Ovary (tissue), 9 donors: Measurements from ENCODE around the gene PCDHGB1. TPM values are rescaled to one million over a fixed set of nuclear protein-coding genes. Genes with fewer than 3 reads are reported as not detected.
"Not testable (repeated sequence)": the region's sequence is repeated elsewhere in the genome, so short reads cannot be mapped to it uniquely, and the experiment has no call there.

Experiments
- DNase-seq, 5 donors: peaks; one replicate each; pipeline ENCODE4 v3.0.0-alpha.2; 2019 to 2020
- H3K27ac ChIP-seq, 2 donors: fragments of 200-600 bp; one replicate each; pipeline versions ENCODE4 v1.5.1 to v1.8.0; 2019 to 2022
- H3K27me3 ChIP-seq: fragments of 200-600 bp; one replicate; pipeline ENCODE4 v1.8.0; 2022
- H3K36me3 ChIP-seq: fragments of 200-600 bp; sonication (generic); one replicate; pipeline ENCODE4 v1.5.1; 2019
- H3K4me1 ChIP-seq: one replicate; pipeline ENCODE4 v1.8.1; 2013; ENCODE audit warnings: mild to moderate bottlenecking, moderate library complexity; ENCODE audit not compliant: insufficient read depth
- H3K4me3 ChIP-seq: fragments of 200-600 bp; sonication (generic); one replicate; pipeline ENCODE4 v1.5.1; 2017
- H3K9me3 ChIP-seq, 2 donors: fragments of 200-600 bp in 1 of 2; sonication (generic) in 1 of 2; one replicate each; pipeline versions ENCODE4 v1.5.1 to v1.8.1; 2013 to 2019; ENCODE audit warnings: mild to moderate bottlenecking in 1 of 2, moderate library complexity in 1 of 2
- EP300 ChIP-seq: sonication (generic); formaldehyde crosslinking; IDR thresholded peaks from one replicate; pipeline ENCODE4 v1.6.1; 2017; ENCODE audit warnings: antibody characterized with exemption
- POLR2A ChIP-seq: fragments of 450-650 bp; IDR thresholded peaks from one replicate; pipeline ENCODE4 v1.6.1; 2017; ENCODE audit warnings: antibody characterized with exemption, mild to moderate bottlenecking, moderate library complexity
- WGBS, 3 donors: extraction: QIAGEN DNeasy Blood & Tissue Kit in 1 of 3; methylation state at CpG; one replicate each; pipeline versions ENCODE4 v1.1.5 to v1.1.7; 2013 to 2017; 5-methylcytosine and 5-hydroxymethylcytosine counted together
- intact Hi-C, 4 donors: fragments of 100-400 bp; cut with DNase I; formaldehyde crosslinking; loops; one replicate each; pipeline versions ENCODE4 v1.11.0 to v1.15.1; 2022 to 2023
- polyA plus RNA-seq, 2 donors: library from polyadenylated mRNA; stranded (reverse); fragments of 200-250 nt in 1 of 2; fragments of 350-450 nt in 1 of 2; fragmentation: Illumina TruSeq in 1 of 2; extraction: RNeasy Lipid Tissue Mini Kit (QIAGEN cat#74804) in 1 of 2; gene quantifications; one replicate each; pipeline ENCODE4 v1.2.3, GENCODE V29; 2013 to 2014
- total RNA-seq, 7 donors: library from RNA; depleted of rRNA in 2 of 7; stranded (reverse); fragments of >200 nt in 2 of 7; fragmentation: NEBNext Ultra II Directional in 3 of 7; extraction: Animal tissue kit (Norgen Biotek cat#: 25700) in 3 of 7; gene quantifications; one replicate each; pipeline versions ENCODE4 v1.1.0 to v1.2.4, GENCODE V29; 2016 to 2023
- TF ChIP-seq, protein P1 (sequence below), 3 donors: fragments of 450-650 bp in 2 of 3; fragments of 200-600 bp in 1 of 3; IDR thresholded peaks; one replicate each; pipeline versions ENCODE4 v1.5.1 to v1.8.0; 2016 to 2022; ENCODE audit warnings: antibody characterized with exemption in 3 of 3, mild to moderate bottlenecking in 1 of 3
- donor health status: DM: no; HTN: no; CAD: no; lungs with moderate emphysema.
- donor health status: DM: no; HTN: no; CAD: no.
- donor health status: Bipolar disorder and iron deficiency.
- donor health status: DM: yes; HTN: yes; CAD: no.
- donor health status: DM: no; HTN: no; CAD: no.
- donor health status: DM: yes; HTN: yes; CAD: no.

The PCDHGB1 gene
- total and polyA plus RNA-seq, 9 donors = 1.1 to 9.3 (median 4.4) TPM

DNA sequence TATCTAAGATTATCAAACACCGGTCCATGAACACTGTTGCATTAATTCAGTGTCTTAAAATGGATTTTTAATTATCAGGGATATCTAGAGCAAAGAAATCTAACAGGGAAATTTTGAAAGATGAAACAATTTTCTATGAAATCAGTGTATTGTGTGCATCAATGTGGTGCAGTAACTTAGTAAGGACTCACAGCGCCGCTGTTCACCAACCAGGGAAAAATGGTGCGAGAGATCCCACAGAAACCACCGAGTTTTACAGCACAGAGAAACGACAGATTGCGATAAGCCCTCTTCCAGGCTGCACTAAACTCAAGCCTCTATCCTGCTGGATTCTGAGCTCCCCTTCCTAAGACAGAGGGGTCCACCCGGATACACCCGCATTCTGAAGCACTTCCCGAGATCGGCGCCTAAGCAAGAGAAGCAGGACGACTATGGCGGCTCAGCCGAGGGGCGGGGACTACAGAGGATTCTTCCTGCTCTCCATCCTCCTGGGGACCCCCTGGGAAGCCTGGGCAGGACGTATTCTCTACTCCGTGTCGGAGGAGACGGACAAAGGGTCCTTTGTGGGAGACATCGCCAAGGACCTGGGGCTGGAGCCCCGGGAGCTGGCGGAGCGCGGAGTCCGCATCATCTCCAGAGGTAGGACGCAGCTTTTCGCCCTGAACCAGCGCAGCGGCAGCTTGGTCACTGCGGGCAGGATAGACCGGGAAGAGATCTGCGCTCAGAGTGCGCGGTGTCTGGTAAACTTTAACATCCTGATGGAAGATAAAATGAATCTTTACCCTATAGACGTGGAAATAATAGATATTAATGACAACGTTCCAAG lies 32.8 kb downstream of the PCDHGB1 start, which contains the start of gene PCDHGA7:
TSS of gene PCDHGA7 (plus strand) at position 274 of the 826 bp plus-strand sequence. CDS start at position 432, 158 bp downstream.
- TF ChIP-seq, protein P1, sequence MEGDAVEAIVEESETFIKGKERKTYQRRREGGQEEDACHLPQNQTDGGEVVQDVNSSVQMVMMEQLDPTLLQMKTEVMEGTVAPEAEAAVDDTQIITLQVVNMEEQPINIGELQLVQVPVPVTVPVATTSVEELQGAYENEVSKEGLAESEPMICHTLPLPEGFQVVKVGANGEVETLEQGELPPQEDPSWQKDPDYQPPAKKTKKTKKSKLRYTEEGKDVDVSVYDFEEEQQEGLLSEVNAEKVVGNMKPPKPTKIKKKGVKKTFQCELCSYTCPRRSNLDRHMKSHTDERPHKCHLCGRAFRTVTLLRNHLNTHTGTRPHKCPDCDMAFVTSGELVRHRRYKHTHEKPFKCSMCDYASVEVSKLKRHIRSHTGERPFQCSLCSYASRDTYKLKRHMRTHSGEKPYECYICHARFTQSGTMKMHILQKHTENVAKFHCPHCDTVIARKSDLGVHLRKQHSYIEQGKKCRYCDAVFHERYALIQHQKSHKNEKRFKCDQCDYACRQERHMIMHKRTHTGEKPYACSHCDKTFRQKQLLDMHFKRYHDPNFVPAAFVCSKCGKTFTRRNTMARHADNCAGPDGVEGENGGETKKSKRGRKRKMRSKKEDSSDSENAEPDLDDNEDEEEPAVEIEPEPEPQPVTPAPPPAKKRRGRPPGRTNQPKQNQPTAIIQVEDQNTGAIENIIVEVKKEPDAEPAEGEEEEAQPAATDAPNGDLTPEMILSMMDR (IDR thresholded peaks at IDR 0.05) = no peak
- no peak for TF ChIP-seq EP300
- TF ChIP-seq POLR2A = no peak
- no peak within 1 kb of the TSS for H3K4me3 ChIP-seq
- H3K27me3 ChIP-seq = no peaks in the 10 kb centered on the region
- DNase-seq = no peak
- 12 to 16% (median 14%) methylated on average over 35 to 37 of the region's 37 CpGs for WGBS, 3 donors
- intact Hi-C loops = no loop called here
- H3K36me3 ChIP-seq = no peaks in the 10 kb centered on the region
- peaks cover 12 to 35% of the 10 kb centered on the region in 2 donors for H3K9me3 ChIP-seq
- H3K27ac ChIP-seq = no peak within 1 kb of the TSS
- no peaks in the 10 kb centered on the region for H3K4me1 ChIP-seq

DNA sequence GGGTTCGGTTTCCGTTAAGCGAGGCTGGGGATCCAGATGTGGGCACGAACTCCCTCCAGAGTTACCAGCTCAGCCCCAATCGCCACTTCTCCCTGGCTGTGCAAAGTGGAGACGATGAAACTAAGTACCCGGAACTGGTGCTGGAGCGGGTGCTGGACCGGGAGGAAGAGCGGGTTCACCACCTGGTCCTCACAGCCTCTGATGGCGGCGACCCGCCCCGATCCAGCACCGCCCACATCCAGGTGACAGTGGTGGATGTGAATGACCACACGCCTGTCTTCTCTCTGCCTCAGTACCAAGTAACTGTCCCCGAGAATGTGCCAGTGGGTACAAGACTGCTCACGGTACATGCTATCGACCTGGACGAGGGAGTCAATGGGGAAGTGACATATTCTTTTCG lies 33.4 kb downstream of the PCDHGB1 start:
- H3K9me3 ChIP-seq = peaks cover 12 to 36% of the 10 kb centered on the region in 2 donors
- no peaks in the 10 kb centered on the region for H3K36me3 ChIP-seq
- no peaks in the 10 kb centered on the region for H3K27me3 ChIP-seq
- DNase-seq = no peak
- TF ChIP-seq, protein P1 (IDR thresholded peaks at IDR 0.05) = no peak
- TF ChIP-seq POLR2A (no peak), EP300 (no peak)
- WGBS, 3 donors = 33 to 41% (median 35%) methylated on average over 21 of the region's 21 CpGs
- intact Hi-C loops = no loop called here
- H3K27ac ChIP-seq = no peak overlapping the region
- H3K4me3 ChIP-seq = no peak overlapping the region
- H3K4me1 ChIP-seq = no peaks in the 10 kb centered on the region

DNA sequence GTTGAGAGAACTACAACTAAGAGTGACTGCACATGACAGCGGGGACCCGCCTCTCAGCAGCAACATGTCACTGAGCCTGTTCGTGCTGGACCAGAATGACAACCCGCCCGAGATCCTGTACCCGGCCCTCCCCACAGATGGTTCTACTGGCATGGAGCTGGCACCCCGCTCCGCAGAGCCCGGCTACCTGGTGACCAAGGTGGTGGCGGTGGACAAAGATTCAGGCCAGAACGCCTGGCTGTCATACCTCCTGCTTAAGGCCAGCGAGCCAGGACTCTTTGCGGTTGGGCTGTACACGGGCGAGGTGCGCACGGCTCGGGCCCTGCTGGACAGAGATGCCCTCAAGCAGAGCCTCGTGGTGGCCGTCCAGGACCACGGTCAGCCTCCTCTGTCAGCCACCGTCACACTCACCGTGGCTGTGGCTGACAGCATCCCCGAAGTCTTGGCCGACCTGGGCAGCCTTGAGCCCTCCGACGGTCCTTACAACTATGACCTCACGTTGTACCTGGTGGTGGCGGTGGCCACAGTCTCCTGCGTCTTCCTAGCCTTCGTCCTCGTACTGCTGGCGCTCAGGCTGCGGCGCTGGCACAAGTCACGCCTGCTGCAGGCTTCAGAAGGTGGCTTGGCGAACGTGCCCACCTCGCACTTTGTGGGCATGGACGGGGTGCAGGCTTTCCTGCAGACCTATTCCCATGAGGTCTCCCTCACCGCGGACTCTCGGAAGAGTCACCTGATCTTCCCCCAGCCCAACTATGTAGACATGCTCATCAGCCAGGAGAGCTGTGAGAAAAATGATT lies 34.8 kb downstream of the PCDHGB1 start:
- H3K4me3 ChIP-seq = no peak overlapping the region

DNA sequence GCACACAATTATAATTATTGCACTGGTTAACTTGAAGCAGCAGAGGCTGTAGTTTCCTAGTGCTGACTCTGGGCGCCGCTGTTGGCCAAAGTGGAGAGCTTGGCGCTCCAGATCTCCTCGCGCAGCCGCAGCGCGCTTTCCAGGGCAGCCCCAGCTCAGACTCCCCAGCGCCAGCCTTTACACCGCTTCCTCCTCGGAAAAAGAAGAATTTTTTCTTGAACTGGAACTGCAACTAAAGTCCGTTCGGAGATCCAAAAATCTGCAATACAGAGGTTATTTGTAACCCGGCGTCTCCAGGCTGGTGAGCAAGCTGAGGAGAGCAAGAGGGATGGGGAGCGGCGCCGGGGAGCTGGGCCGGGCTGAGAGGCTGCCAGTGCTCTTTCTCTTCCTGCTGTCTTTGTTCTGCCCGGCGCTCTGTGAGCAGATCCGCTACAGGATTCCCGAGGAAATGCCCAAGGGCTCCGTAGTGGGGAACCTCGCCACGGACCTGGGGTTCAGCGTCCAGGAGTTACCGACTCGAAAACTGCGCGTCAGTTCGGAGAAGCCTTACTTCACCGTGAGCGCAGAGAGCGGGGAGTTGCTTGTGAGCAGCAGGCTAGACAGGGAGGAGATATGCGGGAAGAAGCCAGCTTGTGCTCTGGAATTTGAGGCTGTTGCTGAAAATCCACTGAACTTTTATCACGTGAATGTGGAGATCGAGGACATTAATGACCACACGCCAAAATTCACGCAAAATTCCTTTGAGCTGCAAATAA lies 37.8 kb downstream of the PCDHGB1 start, which contains the start of gene PCDHGB4:
TSS of gene PCDHGB4 (plus strand) at position 142 of the 755 bp plus-strand sequence. CDS start at position 329, 187 bp downstream.
- H3K4me1 ChIP-seq, DNase-seq, H3K4me3 ChIP-seq, H3K27ac ChIP-seq, H3K36me3 ChIP-seq, H3K27me3 ChIP-seq, intact Hi-C loops: not testable (repeated sequence)
- peaks cover 19 to 61% of the 10 kb centered on the region in 2 donors for H3K9me3 ChIP-seq
- WGBS, 3 donors = 11 to 16% (median 11%) methylated on average over 22 to 24 of the region's 40 CpGs

More for the DNA sequence above, 34.8 kb downstream of the PCDHGB1 start:
- 38 to 57% (median 47%) methylated on average over 36 to 43 of the region's 43 CpGs for WGBS, 3 donors
- Histone ChIP-seq H3K4me1 (no peaks in the 10 kb centered on the region), H3K36me3 (no peaks in the 10 kb centered on the region), H3K27ac (no peak overlapping the region), H3K27me3 (no peaks in the 10 kb centered on the region), H3K9me3 (peaks cover 16 to 49% of the 10 kb centered on the region in 2 donors)
- no peak for DNase-seq
- intact Hi-C loops = no loop called here
- TF ChIP-seq EP300 = no peak
- TF ChIP-seq POLR2A = no peak
- TF ChIP-seq, protein P1 (IDR thresholded peaks at IDR 0.05) = no peak
